NCI-H2227 (cell line): Measurements from ENCODE around the gene PEA15.

ENCODE experiments used
- DNase-seq: peaks from one replicate; lab custom pipeline; 2025; ENCODE audit not compliant: unreplicated experiment; lab: John Stamatoyannopoulos, UW

The PEA15 gene, protein sequence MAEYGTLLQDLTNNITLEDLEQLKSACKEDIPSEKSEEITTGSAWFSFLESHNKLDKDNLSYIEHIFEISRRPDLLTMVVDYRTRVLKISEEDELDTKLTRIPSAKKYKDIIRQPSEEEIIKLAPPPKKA

DNA sequence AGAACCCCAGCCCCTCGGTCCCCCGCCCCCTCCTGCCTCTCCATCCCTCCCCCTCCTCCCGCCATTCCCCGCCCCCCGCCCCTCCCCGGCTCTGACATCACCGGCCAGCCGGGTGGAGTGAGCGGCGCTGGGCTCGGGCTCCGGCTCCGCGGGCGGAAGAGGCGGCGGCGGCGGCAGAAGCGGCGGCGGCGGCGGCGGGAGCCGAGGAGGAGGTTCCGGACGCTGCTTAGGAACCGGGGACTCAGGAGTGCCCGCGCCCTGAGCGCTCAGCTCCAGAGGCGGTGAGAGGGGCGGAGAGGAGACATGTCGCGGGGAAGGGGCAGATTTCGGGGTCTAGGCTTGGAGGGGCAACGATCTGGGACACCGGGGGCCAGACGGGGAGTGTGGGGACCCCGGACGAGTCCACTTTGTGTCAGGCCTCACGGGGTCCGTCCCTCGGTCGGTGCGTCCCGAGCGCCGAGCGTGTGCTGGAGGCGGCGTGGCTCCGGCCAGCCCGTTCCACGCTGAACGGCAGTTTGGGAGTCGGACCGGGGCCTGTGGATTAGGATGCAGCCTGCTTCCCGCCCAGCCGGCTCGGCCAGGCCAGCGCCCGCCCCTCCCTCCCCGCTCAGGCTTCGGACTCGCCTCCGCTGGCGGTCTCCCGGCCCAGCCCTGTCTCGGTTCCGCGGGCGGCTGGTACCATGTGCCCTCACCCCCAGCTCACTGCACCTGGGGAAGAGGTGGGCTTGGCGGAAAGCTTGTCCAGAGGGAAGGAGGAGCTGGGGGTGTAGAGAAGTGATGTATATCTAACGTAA lies at the start of gene PEA15:
Gene PEA15, plus strand, starts transcription at position 143 of the 794 bp plus-strand sequence. CDS start 6,161 bp downstream, outside the sequence.
- peak; percentile 84 for DNase-seq

DNA sequence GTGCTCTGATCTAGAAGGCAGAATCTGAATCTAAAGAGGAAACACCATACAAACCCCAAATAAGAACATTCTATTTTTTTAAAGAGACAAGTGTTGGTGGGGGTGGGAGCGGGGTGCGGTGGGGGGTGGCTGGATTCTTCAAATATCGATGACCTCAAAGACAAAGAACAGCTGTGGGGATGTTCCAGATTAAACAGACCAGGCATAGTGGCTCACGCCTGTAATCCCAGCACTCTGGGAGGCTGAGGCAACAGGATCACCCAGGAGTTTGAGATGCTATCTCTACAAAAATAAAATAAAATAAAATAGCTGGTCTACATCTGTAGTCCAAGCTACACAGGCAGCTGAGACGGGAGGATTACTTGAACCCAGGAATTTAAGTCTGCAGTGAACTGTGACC lies 48.8 kb upstream of the PEA15 start:
- DNase-seq: no peak

DNA sequence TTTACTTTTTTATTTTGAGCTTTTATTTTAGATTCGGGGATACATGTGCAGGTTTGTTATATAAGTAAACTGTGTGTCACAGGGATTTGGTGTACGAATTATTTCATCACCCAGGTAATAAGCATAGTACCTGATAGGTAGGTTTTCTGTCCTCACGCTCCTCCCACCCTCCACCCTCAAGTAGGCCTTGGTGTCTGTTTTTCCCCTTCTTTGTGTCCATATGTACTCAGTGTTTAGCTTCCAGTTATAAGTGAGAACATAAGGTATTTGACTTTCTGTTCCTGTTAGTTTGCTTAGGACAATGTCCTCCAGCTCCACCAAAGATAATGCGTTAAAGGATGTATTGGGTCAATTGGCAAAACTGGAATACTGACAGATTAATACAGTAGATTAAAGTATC lies 48.0 kb upstream of the PEA15 start:
- no peak for DNase-seq

DNA sequence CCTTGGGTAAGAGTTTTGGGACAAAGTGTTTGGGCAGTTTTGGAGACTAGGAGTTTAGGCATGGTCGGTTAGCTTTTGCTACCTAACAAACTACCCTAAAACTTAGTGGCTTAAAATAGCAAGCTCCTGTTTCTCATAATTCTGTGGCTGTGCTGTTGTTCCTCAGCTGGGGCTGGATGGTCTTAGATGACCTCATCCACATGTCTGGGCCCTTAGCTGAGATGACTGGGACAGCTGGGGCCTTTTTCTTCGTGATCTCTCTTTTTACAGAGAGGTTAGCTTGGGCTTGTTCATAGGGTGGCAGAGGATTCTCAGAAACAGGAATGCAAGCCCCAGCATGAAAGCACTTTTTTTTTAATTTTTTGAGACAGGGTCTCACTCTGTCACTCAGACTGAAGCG lies 47.2 kb upstream of the PEA15 start:
- no peak for DNase-seq

DNA sequence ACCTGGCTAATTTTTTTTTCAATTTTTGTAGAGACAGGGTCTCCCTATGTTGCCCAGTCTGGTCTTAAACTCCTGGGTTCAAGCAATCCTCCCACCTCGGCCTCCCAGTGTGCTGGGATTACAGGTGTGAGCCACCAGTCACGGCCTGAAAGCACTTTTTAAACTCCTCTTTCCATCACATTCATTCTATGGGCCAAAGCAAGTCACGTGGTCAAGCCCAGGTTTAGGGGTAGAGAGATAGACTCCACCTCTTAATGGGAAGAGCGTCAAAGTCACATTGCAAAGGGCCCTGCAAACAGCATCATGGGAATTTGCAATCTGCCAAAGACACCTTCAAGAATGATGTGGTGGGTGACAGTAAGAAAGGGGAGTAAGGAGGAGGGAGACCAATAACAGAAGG lies 46.6 kb upstream of the PEA15 start:
- DNase-seq: no peak

DNA sequence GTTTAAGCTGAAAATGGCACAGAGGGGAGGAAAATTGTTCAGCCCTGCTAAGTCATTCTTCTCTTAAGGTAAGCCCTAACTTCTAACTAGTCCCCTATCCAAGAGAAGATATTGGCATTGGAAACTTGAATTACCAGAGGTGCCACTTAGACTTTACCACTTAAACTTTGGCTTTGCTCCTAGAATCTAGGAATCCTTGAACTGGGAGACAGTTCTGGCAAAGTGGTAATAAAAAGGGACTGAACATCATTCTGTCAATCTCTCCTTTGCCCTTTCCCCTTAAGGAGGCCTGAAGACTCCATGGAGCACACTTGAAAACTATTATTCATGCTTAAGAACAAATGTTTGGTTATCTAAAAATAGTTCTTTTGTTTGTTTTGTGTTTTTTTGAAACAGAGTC lies 45.3 kb upstream of the PEA15 start:
- peak; percentile 19 for DNase-seq

DNA sequence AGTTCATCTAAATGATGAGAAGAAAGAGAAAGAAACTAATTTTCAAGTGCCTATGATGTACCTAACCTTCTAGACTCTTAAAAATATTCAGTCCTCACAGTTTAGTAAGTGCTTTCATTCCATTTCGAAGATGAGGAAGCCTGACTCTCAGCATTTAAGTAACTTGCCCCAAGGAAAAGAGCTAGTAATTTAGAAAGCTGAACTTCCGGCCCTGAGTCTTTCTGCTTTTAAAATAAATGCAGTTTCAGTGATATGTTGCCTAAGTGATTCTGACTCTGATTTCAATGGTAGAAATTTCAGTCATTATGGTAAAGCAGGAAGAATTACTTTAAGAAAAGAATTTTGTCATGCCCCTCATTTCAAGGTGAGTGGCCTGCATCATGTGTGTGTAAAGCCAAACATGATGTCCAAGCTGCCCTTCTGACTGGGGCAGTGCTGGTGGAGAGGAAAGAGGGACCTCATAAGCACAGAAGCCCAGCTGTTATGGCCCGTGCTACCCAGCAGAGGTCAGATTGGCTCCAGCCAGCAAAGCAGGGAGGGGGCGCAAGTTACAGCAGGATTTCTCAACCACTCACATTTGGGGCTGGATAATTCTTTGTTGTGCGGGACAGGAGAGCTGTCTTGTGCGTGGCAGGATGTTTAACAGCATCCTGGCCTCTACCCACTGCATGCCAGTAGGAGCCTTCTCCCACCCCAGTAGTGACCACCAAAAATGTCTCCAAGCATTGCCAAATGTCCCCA lies 43.0 kb upstream of the PEA15 start:
- no peak for DNase-seq

DNA sequence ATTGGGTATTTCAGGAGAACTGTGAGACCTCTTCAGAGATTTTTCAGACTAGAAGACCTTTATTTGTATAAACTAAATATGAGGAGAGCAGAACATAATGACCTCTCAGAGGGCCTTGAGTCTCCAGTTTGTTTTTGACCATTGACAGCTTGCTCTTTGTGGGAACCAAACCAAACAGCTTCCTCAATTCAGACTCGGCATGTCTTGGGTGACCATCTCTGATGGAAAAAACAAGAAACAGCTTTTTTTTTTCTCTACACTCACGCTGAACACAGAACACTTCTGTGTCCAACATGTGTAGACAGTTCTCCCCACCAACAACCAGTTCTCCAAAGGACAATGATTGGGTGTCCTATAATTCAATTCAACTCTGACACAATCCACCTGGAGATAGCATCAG lies 42.3 kb upstream of the PEA15 start:
- DNase-seq: no peak

DNA sequence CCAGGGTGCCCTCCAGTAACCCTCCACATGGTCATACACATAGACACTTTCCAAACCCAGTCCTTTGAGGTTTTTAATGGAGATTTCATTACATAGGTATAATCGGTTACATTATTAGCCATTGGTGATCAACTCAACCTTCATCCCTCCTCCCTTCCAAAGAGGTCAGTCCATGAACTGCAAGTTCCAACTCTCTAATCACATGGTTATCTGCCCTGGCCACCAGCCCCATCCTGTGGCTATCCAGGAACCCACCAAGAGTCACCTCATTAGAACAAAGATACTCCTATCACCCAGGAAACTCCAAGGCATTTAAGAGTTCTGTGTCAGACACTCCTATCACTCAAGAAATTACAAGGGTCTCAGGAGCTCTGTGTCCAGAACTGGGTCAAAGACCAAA lies 41.6 kb upstream of the PEA15 start:
- no peak for DNase-seq

DNA sequence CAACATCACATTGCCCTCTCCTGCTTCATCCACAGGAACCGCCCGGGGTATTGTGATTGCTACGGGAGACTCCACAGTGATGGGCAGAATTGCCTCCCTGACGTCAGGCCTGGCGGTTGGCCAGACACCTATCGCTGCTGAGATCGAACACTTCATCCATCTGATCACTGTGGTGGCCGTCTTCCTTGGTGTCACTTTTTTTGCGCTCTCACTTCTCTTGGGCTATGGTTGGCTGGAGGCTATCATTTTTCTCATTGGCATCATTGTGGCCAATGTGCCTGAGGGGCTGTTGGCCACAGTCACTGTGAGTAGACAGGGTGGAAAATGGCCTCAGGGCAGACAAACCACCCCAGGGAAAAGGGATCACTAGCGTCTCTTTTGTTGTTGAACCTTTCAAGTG lies 41.1 kb upstream of the PEA15 start:
- DNase-seq: no peak

DNA sequence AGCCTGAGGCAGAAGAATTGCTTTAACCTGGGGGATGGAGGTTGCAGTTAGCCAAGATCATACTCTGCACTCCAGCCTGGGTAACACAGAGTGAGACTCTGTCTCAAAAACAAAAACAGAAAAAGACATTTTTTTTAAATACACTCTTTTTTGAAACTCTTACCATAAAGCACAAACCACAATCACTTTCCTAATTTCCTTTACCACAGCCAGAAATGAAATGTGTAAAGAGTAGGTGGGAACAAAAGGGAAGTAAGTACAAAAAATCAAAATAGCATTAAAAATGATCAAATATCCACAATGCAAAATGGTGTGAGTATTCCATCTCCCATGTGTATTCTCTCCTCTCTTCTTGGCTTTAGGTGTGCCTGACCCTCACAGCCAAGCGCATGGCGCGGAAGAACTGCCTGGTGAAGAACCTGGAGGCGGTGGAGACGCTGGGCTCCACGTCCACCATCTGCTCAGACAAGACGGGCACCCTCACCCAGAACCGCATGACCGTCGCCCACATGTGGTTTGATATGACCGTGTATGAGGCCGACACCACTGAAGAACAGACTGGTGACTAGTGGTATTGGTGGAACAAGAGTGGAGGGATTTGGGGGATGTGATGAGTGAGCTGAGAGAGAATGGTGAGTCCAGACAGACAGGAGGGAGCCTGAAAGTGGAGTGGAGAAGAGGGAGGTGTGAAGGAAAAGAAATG lies 38.9 kb upstream of the PEA15 start:
- no peak for DNase-seq

DNA sequence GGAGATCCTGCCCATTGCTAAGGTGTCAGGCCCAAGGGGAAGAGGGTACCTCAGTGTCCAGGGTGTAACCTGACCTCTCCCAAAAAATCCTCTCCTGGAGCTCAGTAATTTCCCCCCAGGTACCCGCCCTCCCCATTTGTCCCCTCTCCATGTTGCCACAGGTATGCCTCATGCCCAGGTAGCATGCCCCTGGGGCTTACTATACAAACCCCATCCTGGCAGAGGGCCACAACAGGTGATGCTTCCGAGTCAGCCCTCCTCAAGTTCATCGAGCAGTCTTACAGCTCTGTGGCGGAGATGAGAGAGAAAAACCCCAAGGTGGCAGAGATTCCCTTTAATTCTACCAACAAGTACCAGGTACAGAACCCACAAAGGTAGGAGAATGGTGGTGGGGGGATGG lies 38.1 kb upstream of the PEA15 start:
- no peak for DNase-seq

DNA sequence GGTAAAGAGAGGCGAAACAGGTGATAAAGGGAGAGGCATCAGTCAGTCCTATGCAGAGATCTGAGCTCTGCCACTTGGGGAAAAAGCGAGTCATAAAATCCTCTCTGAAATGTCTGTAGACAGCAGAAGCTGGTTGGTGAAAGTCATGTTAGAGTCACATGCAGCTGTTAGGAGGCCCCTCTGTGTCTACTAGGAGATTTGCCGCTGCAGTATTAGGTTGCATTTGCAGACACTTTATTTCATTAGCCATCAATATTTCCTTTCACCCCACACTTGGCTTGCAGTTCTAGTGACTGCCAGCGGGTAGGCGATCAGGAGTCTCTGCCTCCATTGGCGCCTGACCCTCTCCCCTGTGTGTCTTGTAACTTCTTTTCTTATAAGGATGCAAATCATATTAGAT lies 37.6 kb upstream of the PEA15 start:
- no peak for DNase-seq

DNA sequence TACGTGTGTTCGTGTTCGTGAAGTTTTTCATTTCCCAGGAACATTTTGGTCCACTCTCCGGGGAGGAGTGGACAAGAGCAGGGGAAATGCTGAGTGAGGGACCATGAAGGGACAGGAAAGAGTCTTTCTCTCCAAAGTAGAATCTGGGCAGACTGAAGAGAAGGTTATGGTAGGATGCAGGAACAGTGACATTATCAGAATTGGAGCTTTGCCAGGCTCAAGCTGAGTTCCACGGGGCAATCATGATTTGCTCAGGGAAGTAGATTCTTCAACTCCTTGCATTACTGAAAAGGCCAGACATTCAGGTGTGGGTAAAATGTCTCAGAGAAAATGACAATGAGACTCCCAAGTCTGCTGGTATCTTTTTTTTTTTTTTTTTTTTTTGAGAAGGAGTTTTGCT lies 37.2 kb upstream of the PEA15 start:
- DNase-seq: peak; percentile 19

DNA sequence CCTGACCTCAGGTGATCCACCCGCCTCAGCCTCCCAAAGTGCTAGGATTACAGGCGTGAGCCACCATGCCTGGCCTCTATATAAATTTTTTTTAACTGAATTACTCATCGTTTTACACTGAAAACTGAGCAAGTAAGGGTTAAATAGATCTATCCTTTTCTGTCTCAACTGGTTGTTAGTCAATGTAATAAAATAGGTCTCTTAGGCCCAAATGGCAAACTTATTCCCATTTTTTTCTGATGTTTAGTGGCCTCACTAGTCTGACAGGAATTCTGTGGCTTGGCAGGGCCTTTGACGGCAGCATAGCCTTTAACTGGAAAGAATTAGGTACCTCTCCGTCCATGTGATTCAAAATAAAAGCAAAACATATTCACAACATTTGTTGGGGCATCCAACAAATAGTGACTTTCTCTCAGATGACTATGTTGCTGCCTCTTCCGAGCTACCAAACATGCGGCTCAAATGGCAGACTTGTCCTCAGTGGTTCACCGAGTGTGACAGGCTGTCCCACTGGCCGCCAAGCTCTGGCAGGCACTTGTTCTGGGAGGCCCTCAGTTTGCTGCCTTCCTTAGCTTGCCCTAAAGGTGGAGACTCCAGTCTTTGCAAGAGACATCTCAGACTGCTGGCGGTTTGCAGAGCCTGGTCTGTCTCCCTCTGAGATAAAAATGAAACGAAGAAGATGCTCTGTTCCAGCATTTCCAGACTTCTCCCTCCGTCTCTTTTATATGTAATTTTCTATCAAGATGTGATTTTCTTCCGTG lies 36.4 kb upstream of the PEA15 start:
- DNase-seq: peak; percentile 71

DNA sequence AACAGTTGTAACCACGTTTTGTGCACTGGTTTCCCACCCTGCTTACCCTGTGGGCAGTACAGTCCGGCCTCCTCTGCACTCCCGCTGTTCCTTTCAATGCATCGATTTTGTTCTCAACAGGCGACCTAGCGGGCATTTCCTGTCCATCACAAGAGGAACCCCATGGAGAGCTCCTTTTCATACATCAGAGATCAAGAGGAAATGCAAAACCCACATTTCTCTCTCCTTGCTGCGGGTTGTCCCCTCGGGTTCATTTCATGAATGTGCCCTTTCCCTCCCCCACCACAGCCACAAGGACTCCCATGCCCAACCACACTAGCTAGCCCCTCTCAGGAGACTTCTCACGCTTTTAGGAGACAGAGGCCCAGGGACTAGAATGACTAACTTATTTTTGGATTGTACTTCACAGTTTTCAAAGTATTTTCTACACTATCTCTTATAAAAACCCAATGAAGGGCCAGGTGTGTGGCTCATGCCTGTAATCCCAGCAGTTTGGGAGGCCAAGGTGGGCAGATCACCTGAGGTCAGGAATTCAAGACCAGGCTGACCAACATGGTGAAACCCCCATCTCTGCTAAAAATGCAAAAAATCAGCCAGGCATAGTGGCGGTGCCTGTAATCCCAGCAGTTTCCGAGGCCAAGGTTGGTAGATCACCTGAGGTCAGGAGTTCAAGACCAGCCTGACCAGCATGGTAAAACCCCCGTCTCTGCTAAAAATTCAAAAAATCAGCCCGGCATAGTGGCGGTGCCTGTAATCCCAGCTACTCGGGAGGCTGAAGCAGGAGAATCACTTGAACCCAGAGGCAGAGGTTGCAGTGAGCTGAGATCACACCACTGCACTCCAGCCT lies 35.4 kb upstream of the PEA15 start:
- DNase-seq: peak; percentile 84

DNA sequence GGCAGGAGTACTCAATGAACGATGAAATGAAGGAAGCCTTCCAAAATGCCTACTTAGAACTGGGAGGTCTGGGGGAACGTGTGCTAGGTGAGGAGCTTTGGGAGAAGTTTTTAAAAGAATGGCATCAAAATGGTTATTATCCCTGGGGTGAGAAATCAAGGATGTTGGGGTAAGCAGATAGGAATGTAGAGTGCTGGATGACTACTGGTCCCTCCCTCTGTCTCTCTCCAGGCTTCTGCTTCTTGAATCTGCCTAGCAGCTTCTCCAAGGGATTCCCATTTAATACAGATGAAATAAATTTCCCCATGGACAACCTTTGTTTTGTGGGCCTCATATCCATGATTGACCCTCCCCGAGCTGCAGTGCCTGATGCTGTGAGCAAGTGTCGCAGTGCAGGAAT lies 33.8 kb upstream of the PEA15 start:
- no peak for DNase-seq

DNA sequence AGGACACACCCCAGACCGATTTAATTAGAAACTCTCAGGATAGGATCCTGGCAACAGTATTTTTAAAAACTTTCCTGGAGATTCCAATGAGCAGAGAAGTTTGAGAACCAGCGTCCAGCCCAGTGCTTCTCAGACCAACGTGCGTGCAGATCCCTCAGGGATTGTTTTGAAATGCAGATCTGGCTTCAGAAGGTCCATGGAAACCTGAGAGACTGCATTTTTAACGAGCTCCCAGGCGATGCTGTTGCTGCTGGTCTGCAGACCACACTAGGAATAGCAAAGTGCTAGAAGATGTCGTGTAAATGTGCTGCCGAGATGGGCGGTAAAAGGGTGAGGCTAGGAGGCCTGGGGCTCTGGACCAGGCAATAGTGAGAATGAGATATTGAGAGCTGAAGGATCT lies 33.2 kb upstream of the PEA15 start:
- DNase-seq: no peak

DNA sequence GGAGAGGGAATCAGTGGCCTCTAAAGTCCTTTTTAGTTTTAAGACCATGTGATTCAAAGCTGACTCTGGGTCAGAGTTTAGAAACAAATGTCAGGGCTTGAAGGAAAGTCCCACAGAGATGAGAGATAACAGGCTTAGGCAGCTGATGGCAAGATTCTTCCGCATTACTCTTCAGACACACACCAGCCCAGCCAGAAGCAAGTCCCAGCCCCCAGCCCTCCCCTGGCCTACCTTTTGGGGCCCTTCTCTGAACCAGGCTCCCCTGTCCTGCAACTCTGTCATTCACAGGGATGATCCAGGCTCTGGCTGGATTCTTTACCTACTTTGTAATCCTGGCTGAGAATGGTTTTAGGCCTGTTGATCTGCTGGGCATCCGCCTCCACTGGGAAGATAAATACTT lies 28.0 kb upstream of the PEA15 start:
- DNase-seq: no peak

DNA sequence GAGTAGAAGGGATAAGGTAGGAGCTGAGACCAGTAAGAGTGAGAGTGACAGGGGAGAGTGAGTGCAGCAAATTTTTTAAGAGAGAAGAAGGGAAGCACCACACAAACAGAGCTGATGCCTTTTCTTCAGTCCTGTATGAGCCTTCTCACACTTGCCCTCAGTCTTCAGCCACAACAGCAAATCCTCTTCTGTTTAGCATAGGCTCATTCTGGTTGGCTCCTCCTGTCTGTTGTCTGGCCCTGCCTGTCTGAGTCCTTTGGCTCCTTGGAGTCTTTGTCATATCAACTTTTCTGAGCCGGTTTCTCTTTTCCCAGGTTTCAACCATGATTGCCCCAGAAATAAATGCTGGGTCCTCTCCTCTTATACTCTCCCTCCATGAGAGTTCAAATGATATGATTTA lies 27.5 kb upstream of the PEA15 start:
- DNase-seq: no peak
